K562 (cell line): ENCODE data around the gene TMPRSS6. TPM values are rescaled to one million over a fixed set of nuclear protein-coding genes. Genes with fewer than 3 reads are reported as not detected.

Experiments
- ATAC-seq: fragments of 200-7000 bp; cut with Tn5 transposase; 3 replicates; pipeline ENCODE4 v1.9.1; 2020; ENCODE audit warnings: moderate library complexity
- BruUV-seq: library from RNA; stranded (reverse); fragments of 400-500 nt; replicated peaks from 2 replicates; lab custom pipeline; 2021; lab: Mats Ljungman, UMichigan
- CTCF ChIA-PET: fragments of 300-600 bp; formaldehyde crosslinking; extraction: SDS; loops from one replicate; lab custom pipeline; 2021; ENCODE audit warnings: low intra/inter-chr PET ratio; lab: Yijun Ruan, JAX
- POLR2A ChIA-PET: fragments of 300-600, 350-650 bp; sonication (Branson Sonifier 250); formaldehyde crosslinking; extraction: SDS; loops from one replicate; lab custom pipeline; 2021; ENCODE audit warnings: antibody characterized with exemption, inconsistent platforms; lab: Yijun Ruan, JAX
- DNase-seq, 4 experiments: peaks; one replicate each; pipeline versions ENCODE4 v3.0.0 to v3.0.0-alpha.2; 2011 to 2018; ENCODE audit warnings: low spot score in 3 of 4, mixed read lengths in 3 of 4; ENCODE audit errors: extremely low read depth in 1 of 4
- FAIRE-seq: peaks from 2 replicates; lab custom pipeline; 2011; peaks lifted over from hg19 to GRCh38; lab: Jason Lieb, UNC
- H2AFZ ChIP-seq: 2 replicates; pipeline ENCODE4 v1.6.0; 2011; ENCODE audit warnings: low read depth, low read length, control low read depth, inconsistent platforms
- H3K27ac ChIP-seq: fragments of 200-600 bp; 3 replicates; pipeline ENCODE4 v1.8.0; 2011; ENCODE audit warnings: low read depth, mild to moderate bottlenecking, control low read depth, inconsistent platforms, low read length, moderate library complexity, mixed read lengths; ENCODE audit errors: extremely low read depth
- H3K27me3 ChIP-seq, 2 experiments: fragments of 300-600 bp in 1 of 2; 2 replicates in 1 of 2; 3 replicates in 1 of 2; pipeline versions ENCODE4 v1.6.0 to v1.8.0; 2011; ENCODE audit warnings: inconsistent platforms in 2 of 2, low read length in 2 of 2, mild to moderate bottlenecking in 1 of 2, mixed read lengths in 1 of 2, moderate library complexity in 1 of 2; ENCODE audit not compliant: control insufficient read depth in 2 of 2, insufficient read depth in 2 of 2
- H3K36me3 ChIP-seq: fragments of 300-600 bp; 3 replicates; pipeline ENCODE4 v1.8.0; 2011; ENCODE audit warnings: mild to moderate bottlenecking, low read length, inconsistent platforms; ENCODE audit not compliant: control insufficient read depth, insufficient read depth
- H3K4me1 ChIP-seq, 2 experiments: fragments of 200-600 bp in 1 of 2; replicated peaks in 1 of 2; 2 replicates in 1 of 2; 3 replicates in 1 of 2; pipeline versions ENCODE4 v1.5.1 to v1.8.0; 2011; ENCODE audit warnings: inconsistent platforms in 2 of 2, low read length in 2 of 2, mild to moderate bottlenecking in 1 of 2, mixed read lengths in 1 of 2, moderate library complexity in 1 of 2; ENCODE audit not compliant: control insufficient read depth in 2 of 2, insufficient read depth in 2 of 2
- H3K4me2 ChIP-seq: 2 replicates; pipeline ENCODE4 v1.6.1; 2011; ENCODE audit warnings: low read length, control low read depth, inconsistent platforms, mixed read lengths; ENCODE audit not compliant: insufficient read depth
- H3K4me3 ChIP-seq: fragments of 200-600 bp; sonication (generic), shearing (Covaris generic); 2 replicates; pipeline ENCODE4 v1.5.1; 2016; ENCODE audit warnings: control low read depth, inconsistent platforms
- H3K79me2 ChIP-seq: fragments of 200-600 bp; 3 replicates; pipeline ENCODE4 v1.8.0; 2011; ENCODE audit warnings: low read length, inconsistent platforms; ENCODE audit not compliant: control insufficient read depth, insufficient read depth
- H3K9ac ChIP-seq, 2 experiments: 2 replicates each; pipeline versions ENCODE4 v1.6.0 to v1.6.1; 2011; ENCODE audit warnings: low read depth in 2 of 2, low read length in 2 of 2, control low read depth in 1 of 2, inconsistent platforms in 1 of 2, mild to moderate bottlenecking in 1 of 2, mixed read lengths in 1 of 2; ENCODE audit not compliant: insufficient read depth in 1 of 2
- H3K9me1 ChIP-seq: one replicate; pipeline ENCODE4 v1.6.0; 2011; ENCODE audit warnings: inconsistent platforms, mild to moderate bottlenecking, low read length, moderate library complexity; ENCODE audit not compliant: control insufficient read depth, insufficient read depth
- H3K9me3 ChIP-seq: replicated peaks from 2 replicates; pipeline ENCODE4 v1.5.1; 2011; ENCODE audit warnings: low read depth, low read length, inconsistent platforms; ENCODE audit not compliant: control insufficient read depth, insufficient read depth
- H4K20me1 ChIP-seq: replicated peaks from 2 replicates; pipeline ENCODE4 v1.6.1; 2011; ENCODE audit warnings: low read length, inconsistent platforms, mixed read lengths; ENCODE audit not compliant: control insufficient read depth, insufficient read depth
- CBFA2T3 ChIP-seq: fragments of 450-650 bp; IDR thresholded peaks from 2 replicates; pipeline ENCODE4 v1.6.1; 2017
- E2F5 ChIP-seq: sonication (generic); formaldehyde crosslinking; IDR thresholded peaks from 2 replicates; pipeline ENCODE4 v1.8.0; 2022; ENCODE audit warnings: mild to moderate bottlenecking, missing genetic modification reagents
- ELF2 ChIP-seq: fragments of 250-450 bp; sonication (Bioruptor Pico); IDR thresholded peaks from 2 replicates; pipeline ENCODE4 v1.5.0; 2021; ENCODE audit warnings: mild to moderate bottlenecking
- POU5F1 ChIP-seq: fragments of 150-350 bp; IDR thresholded peaks from 2 replicates; pipeline ENCODE4 v1.6.1; 2014; ENCODE audit warnings: borderline replicate concordance, low read length, low read depth, mild to moderate bottlenecking; ENCODE audit not compliant: partially characterized antibody
- SRF ChIP-seq, 2 experiments: fragments of 250-450, 450-650 bp in 1 of 2; sonication (Bioruptor Pico) in 1 of 2; sonication (generic) in 1 of 2; formaldehyde crosslinking; IDR thresholded peaks; 2 replicates each; pipeline versions ENCODE4 v1.5.0 to v1.5.1; 2020 to 2022; ENCODE audit warnings: mild to moderate bottlenecking in 1 of 2, missing genetic modification reagents in 1 of 2
- THRA ChIP-seq: fragments of 450-650 bp; IDR thresholded peaks from 2 replicates; pipeline ENCODE4 v1.6.1; 2017; ENCODE audit warnings: mild to moderate bottlenecking, moderate library complexity
- USF1 ChIP-seq: sonication (generic); formaldehyde crosslinking; IDR thresholded peaks from 2 replicates; pipeline ENCODE4 v1.9.0; 2022; ENCODE audit warnings: mild to moderate bottlenecking, missing genetic modification reagents
- WGBS: fragments of 100-300 bp; shearing (Covaris generic); methylation state at CpG from one replicate; pipeline ENCODE4 v1.1.6; 2016; ENCODE audit warnings: low coverage, mixed read lengths; ENCODE audit not compliant: insufficient coverage; ENCODE audit errors: missing lambda C conversion rate; 5-methylcytosine and 5-hydroxymethylcytosine counted together
- in situ Hi-C: fragments of 300-500 bp; cut with MboI; formaldehyde crosslinking; loops from 4 replicates; pipeline ENCODE4 v1.15.0; 2018; ENCODE audit warnings: inconsistent platforms, mixed read lengths
- intact Hi-C: fragments of 100-400 bp; cut with micrococcal nuclease; formaldehyde crosslinking; loops from 2 replicates; pipeline ENCODE4 v1.14.2; 2022
- polyA plus RNA-seq, 8 experiments: library from polyadenylated mRNA; depleted of rRNA in 4 of 8; stranded (reverse) in 5 of 8; unstranded in 3 of 8; fragments of >200 nt; fragmentation: Nextera tagmentation in 2 of 8; fragmentation: Illumina TruSeq in 1 of 8; extraction: Ambion mirVana in 2 of 8; extraction: Trizol in 1 of 8; gene quantifications; 2 replicates each; pipeline versions ENCODE4 v1.2.1 to v1.2.3, GENCODE V29; 2011 to 2014; ENCODE audit warnings: inconsistent platforms in 1 of 8, missing spikeins in 1 of 8
- total RNA-seq, 7 experiments: library from RNA; depleted of rRNA in 6 of 7; stranded (reverse); fragments of >200 nt in 6 of 7; fragmentation: Illumina TruSeq in 2 of 7; extraction: Trizol in 2 of 7; gene quantifications; 2 replicates each; pipeline versions ENCODE4 v1.2.1 to v1.2.3, GENCODE V29; 2011 to 2021; ENCODE audit warnings: low replicate concordance in 1 of 7

The TMPRSS6 gene
- total and polyA plus RNA-seq, 9 of the 15 experiments (the other 6 are each of a cell fraction or from before 2014, with no cell fraction given): 0.03 TPM; not detected in 8

- peaks cover 0 to 25% of the 10 kb centered on the region in 2 experiments; a peak in 2 of 5 replicates for H3K4me1 ChIP-seq
- H2AFZ ChIP-seq: no peak overlapping the region
- H3K9me3 ChIP-seq: no peaks in the 10 kb centered on the region
- no peak overlapping the region for H3K4me2 ChIP-seq
- H3K4me3 ChIP-seq: no peak overlapping the region
- POLR2A ChIA-PET: no interaction called here
- 38% methylated on average over 10 of the region's 16 CpGs for WGBS
- H4K20me1 ChIP-seq: no peaks in the 10 kb centered on the region
- H3K27ac ChIP-seq: no peak overlapping the region
- FAIRE-seq (no peak), DNase-seq (no peak), ATAC-seq (no peak)
- H3K36me3 ChIP-seq: no peaks in the 10 kb centered on the region
- TF ChIP-seq CBFA2T3 (no peak), ELF2 (no peak), SRF (CRISPR knock-in tag; IDR thresholded peaks at IDR 0.05) (no peak), USF1 (CRISPR knock-in tag) (no peak; the same call in 1 of the 2 replicates), E2F5 (CRISPR knock-in tag) (no peak), THRA (no peak), POU5F1 (no peak)
- CTCF ChIA-PET: no interaction called here
- intact Hi-C loops (no loop called here), in situ Hi-C loops (no loop called here)
- BruUV-seq: no TSS peak
- no peaks in the 10 kb centered on the region for H3K9me1 ChIP-seq
- H3K9ac ChIP-seq: peak overlapping the region in 1 of 2 experiments; percentile 45; a peak in 1 of 4 replicates
- H3K27me3 ChIP-seq: peaks cover 10 to 51% of the 10 kb centered on the region in 2 experiments; a peak in 4 of 5 replicates
- no peaks in the 10 kb centered on the region for H3K79me2 ChIP-seq
Measured at GRCh38 chr22:37053310-37054055, 56.0 kb downstream of the TMPRSS6 start.
